Body of pancreas (tissue), 4 donors: ENCODE data around the gene KLK8.

ENCODE experiments used
- CTCF ChIP-seq, 7 experiments: fragments of 450-650 bp in 4 of 7; fragments of 200-600 bp in 3 of 7; sonication (generic) in 3 of 7; IDR thresholded peaks; one replicate each; pipeline ENCODE4 v1.5.1; 2016 to 2019; ENCODE audit warnings: antibody characterized with exemption in 7 of 7
- POLR2A ChIP-seq, 3 donors: fragments of 450-650 bp; IDR thresholded peaks; one replicate each; pipeline ENCODE4 v1.6.1; 2016; ENCODE audit warnings: antibody characterized with exemption in 3 of 3, mild to moderate bottlenecking in 2 of 3

GRCh38 chr19:51000426-51000825, 978 bp downstream of the KLK8 start:
- TF ChIP-seq CTCF (IDR thresholded peaks at IDR 0.05) = no peak
- TF ChIP-seq POLR2A (IDR thresholded peaks at IDR 0.05) = no peak
